NB4 (cell line): Measurements from ENCODE around the gene CA9.

Experiments used
- POLR2A ChIP-seq: IDR thresholded peaks from 2 replicates; pipeline ENCODE4 v1.6.1; 2011; ENCODE audit warnings: mild to moderate bottlenecking; ENCODE audit not compliant: insufficient read length; ENCODE audit errors: extremely low read depth
- TF ChIP-seq, protein P1 (sequence below): IDR thresholded peaks from one replicate; pipeline ENCODE4 v1.5.1; 2012; ENCODE audit warnings: low read depth, low read length
- TF ChIP-seq, protein P2 (sequence below): IDR thresholded peaks from 2 replicates; pipeline ENCODE4 v1.6.1; 2011; ENCODE audit warnings: low read depth, low read length

DNA sequence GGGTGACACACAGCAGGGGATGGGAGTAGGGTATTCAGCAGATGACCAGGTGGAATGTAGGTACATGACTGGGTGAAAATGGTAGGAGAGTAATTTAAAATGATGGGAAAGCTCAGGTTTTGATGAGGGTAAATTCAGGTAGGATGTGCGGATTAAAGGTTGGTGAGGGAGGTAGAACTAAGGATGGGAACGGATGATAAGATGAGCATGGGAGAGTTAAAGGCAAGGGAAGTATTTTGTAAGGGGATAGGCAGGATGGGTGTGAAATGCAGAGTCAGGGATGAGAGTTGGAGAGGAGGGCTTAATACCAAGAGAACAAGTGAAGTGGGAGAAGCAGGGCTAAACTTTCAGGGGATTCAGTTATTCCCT lies 56.7 kb downstream of the CA9 start:
- TF ChIP-seq, protein P1, sequence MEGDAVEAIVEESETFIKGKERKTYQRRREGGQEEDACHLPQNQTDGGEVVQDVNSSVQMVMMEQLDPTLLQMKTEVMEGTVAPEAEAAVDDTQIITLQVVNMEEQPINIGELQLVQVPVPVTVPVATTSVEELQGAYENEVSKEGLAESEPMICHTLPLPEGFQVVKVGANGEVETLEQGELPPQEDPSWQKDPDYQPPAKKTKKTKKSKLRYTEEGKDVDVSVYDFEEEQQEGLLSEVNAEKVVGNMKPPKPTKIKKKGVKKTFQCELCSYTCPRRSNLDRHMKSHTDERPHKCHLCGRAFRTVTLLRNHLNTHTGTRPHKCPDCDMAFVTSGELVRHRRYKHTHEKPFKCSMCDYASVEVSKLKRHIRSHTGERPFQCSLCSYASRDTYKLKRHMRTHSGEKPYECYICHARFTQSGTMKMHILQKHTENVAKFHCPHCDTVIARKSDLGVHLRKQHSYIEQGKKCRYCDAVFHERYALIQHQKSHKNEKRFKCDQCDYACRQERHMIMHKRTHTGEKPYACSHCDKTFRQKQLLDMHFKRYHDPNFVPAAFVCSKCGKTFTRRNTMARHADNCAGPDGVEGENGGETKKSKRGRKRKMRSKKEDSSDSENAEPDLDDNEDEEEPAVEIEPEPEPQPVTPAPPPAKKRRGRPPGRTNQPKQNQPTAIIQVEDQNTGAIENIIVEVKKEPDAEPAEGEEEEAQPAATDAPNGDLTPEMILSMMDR, result no peak
- TF ChIP-seq POLR2A, result no peak
- TF ChIP-seq, protein P2, sequence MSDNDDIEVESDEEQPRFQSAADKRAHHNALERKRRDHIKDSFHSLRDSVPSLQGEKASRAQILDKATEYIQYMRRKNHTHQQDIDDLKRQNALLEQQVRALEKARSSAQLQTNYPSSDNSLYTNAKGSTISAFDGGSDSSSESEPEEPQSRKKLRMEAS, result no peak
